ENCODE measurements around the gene SIX2.

SIX2 gene

DNA sequence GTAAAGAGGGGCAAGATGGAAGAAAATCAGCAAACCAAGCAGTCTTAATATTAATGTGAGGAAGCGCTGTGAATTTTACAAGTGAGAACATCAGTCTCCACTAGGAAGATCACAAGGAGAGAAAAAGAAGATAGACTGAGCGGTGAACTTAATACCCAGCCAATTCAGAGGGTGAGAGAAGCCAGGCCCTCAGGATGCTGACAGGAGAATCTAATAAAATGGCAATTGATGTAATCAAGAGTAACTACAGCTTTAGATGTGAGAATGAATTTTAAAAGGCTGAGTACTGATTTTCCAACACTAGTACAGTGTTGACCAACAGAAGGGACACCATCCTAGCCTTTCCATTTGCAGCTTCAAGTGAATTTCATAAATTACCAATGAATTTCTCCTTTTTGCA lies 35.7 kb upstream of the SIX2 start:
- TF ChIP-seq CEBPB (IDR thresholded peaks at IDR 0.05), result no peak
- no peak for TF ChIP-seq ZBTB7A (IDR thresholded peaks at IDR 0.05; ENCODE audit: low read depth)
- no peak for TF ChIP-seq CREB1 (IDR thresholded peaks at IDR 0.05; ENCODE audit: low read depth)
- TF ChIP-seq EP300 (IDR thresholded peaks at IDR 0.05; ENCODE audit: borderline replicate concordance), result no peak
- no peak for TF ChIP-seq YY1 (IDR thresholded peaks at IDR 0.05; ENCODE audit: low read depth)
- TF ChIP-seq, protein P1, sequence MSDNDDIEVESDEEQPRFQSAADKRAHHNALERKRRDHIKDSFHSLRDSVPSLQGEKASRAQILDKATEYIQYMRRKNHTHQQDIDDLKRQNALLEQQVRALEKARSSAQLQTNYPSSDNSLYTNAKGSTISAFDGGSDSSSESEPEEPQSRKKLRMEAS (IDR thresholded peaks at IDR 0.05), result no peak
- TF ChIP-seq NFIC (IDR thresholded peaks at IDR 0.05), result no peak
- no peak for TF ChIP-seq TCF12 (IDR thresholded peaks at IDR 0.05; ENCODE audit: low read depth)

DNA sequence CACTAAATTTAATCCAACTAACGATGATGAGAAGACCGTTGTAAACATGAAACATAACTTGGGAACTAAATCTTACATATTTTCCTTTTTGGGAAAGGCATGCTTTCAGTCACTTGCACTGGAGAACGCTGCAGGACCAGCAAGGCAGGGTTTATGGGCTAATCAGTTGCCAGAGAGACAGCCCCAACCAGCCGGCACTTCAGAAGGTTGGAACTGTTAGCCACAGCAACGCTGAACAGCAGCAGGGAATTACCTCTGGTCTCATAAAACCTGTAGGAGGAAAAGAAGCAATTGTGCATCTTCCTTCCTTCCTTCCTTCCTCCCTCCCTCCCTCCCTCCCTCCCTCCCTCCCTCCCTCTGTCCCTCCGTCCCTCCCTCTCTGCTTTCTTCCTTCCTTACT lies 33.9 kb upstream of the SIX2 start:
- no peak for TF ChIP-seq TAF1 (IDR thresholded peaks at IDR 0.05; ENCODE audit: low read depth)
- no peak for TF ChIP-seq EGR1 (IDR thresholded peaks at IDR 0.05)
- no peak for TF ChIP-seq NFIC (IDR thresholded peaks at IDR 0.05)
- TF ChIP-seq CREB1 (IDR thresholded peaks at IDR 0.05; ENCODE audit: low read depth), result no peak
- TF ChIP-seq, protein P1 (IDR thresholded peaks at IDR 0.05), result no peak
- no peak for TF ChIP-seq YY1 (IDR thresholded peaks at IDR 0.05; ENCODE audit: low read depth)
- TF ChIP-seq CEBPB (IDR thresholded peaks at IDR 0.05), result no peak

DNA sequence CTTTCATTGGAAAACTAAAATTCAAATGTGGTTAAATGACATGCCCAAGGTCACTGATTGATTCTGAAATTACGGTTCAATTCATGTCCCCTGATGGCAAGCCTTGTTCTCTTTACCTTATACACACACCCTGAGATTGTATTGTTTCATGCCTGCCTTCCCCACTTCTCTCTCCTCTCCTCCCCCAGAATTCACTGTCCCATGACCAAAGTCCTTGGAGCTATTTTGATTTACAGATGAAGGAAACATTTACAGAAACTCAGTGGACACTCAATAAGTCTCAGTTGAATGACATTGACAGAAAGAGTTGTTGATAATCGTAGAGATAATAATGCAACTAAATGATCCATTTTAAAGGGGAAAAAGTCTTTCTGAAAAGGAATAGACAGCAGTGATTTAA lies 33.1 kb upstream of the SIX2 start:
- TF ChIP-seq YY1 (IDR thresholded peaks at IDR 0.05; ENCODE audit: low read depth) (no peak), ZBTB7A (IDR thresholded peaks at IDR 0.05; ENCODE audit: low read depth) (no peak), TAF1 (IDR thresholded peaks at IDR 0.05; ENCODE audit: low read depth) (no peak), FOXM1 (IDR thresholded peaks at IDR 0.05; ENCODE audit: borderline replicate concordance, low read depth) (no peak), CREB1 (IDR thresholded peaks at IDR 0.05; ENCODE audit: low read depth) (no peak), CEBPB (IDR thresholded peaks at IDR 0.05) (no peak), RAD21 (IDR thresholded peaks at IDR 0.05; ENCODE audit: low read depth) (no peak), EGR1 (IDR thresholded peaks at IDR 0.05) (no peak), TEAD4 (IDR thresholded peaks at IDR 0.05) (no peak), TCF12 (IDR thresholded peaks at IDR 0.05; ENCODE audit: low read depth) (no peak), NFIC (IDR thresholded peaks at IDR 0.05) (no peak)
- TF ChIP-seq, protein P2, sequence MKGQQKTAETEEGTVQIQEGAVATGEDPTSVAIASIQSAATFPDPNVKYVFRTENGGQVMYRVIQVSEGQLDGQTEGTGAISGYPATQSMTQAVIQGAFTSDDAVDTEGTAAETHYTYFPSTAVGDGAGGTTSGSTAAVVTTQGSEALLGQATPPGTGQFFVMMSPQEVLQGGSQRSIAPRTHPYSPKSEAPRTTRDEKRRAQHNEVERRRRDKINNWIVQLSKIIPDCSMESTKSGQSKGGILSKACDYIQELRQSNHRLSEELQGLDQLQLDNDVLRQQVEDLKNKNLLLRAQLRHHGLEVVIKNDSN (IDR thresholded peaks at IDR 0.05), result no peak

DNA sequence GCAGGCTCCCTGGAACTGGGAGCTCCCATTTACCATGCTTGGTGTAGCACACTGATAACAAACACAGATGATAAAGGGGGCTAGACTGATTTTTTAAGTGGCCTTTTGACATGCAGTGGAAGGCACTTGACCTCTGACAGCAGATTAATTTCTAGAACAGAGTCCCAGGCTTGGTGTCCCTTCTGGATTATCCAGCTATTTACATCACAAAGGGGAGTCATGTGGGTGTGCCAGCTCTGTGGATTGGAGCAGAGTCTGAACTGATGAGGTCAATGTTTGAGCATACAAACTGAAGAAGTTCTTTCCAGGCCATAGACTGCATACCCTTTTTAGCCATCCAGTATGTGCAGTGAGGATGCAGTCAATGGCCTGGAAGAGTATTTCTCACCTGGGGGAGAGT lies 31.5 kb upstream of the SIX2 start:
- no peak for TF ChIP-seq EGR1 (IDR thresholded peaks at IDR 0.05)
- no peak for TF ChIP-seq TEAD4 (IDR thresholded peaks at IDR 0.05)
- no peak for TF ChIP-seq NFIC (IDR thresholded peaks at IDR 0.05)
- no peak for TF ChIP-seq FOXM1 (IDR thresholded peaks at IDR 0.05; ENCODE audit: borderline replicate concordance, low read depth)
- TF ChIP-seq TAF1 (IDR thresholded peaks at IDR 0.05; ENCODE audit: low read depth), result no peak
- no peak for TF ChIP-seq CEBPB (IDR thresholded peaks at IDR 0.05)
- TF ChIP-seq, protein P3, sequence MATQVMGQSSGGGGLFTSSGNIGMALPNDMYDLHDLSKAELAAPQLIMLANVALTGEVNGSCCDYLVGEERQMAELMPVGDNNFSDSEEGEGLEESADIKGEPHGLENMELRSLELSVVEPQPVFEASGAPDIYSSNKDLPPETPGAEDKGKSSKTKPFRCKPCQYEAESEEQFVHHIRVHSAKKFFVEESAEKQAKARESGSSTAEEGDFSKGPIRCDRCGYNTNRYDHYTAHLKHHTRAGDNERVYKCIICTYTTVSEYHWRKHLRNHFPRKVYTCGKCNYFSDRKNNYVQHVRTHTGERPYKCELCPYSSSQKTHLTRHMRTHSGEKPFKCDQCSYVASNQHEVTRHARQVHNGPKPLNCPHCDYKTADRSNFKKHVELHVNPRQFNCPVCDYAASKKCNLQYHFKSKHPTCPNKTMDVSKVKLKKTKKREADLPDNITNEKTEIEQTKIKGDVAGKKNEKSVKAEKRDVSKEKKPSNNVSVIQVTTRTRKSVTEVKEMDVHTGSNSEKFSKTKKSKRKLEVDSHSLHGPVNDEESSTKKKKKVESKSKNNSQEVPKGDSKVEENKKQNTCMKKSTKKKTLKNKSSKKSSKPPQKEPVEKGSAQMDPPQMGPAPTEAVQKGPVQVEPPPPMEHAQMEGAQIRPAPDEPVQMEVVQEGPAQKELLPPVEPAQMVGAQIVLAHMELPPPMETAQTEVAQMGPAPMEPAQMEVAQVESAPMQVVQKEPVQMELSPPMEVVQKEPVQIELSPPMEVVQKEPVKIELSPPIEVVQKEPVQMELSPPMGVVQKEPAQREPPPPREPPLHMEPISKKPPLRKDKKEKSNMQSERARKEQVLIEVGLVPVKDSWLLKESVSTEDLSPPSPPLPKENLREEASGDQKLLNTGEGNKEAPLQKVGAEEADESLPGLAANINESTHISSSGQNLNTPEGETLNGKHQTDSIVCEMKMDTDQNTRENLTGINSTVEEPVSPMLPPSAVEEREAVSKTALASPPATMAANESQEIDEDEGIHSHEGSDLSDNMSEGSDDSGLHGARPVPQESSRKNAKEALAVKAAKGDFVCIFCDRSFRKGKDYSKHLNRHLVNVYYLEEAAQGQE (IDR thresholded peaks at IDR 0.05; ENCODE audit: low read depth), result no peak
- TF ChIP-seq ZBTB7A (IDR thresholded peaks at IDR 0.05; ENCODE audit: low read depth), result no peak
- TF ChIP-seq EP300 (IDR thresholded peaks at IDR 0.05; ENCODE audit: borderline replicate concordance), result no peak
- TF ChIP-seq TCF12 (IDR thresholded peaks at IDR 0.05; ENCODE audit: low read depth), result no peak
- TF ChIP-seq, protein P1 (IDR thresholded peaks at IDR 0.05), result no peak
- TF ChIP-seq, protein P2 (IDR thresholded peaks at IDR 0.05), result no peak
- no peak for TF ChIP-seq YY1 (IDR thresholded peaks at IDR 0.05; ENCODE audit: low read depth)

DNA sequence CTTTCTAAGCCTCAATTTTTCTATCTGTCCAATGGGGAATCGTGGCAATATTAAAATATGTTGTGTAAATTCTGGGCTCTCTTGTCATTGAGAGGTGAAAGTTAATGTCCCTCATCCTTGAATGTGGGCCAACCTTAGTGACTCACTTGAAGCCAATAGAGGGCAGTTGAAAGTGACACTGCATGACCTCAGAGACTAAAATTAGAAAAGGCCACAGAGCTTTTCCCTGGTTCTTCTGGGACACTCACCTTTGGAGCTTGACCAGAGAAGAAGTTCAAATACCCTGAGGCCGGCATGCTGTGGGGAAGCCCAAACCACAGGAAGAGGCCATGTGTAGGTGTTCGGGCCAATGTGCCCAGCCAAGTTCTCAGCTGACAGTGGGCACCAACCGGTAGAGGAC lies 24.1 kb upstream of the SIX2 start:
- TF ChIP-seq EGR1 (IDR thresholded peaks at IDR 0.05) (no peak), TAF1 (IDR thresholded peaks at IDR 0.05; ENCODE audit: low read depth) (no peak), ZBTB7A (IDR thresholded peaks at IDR 0.05; ENCODE audit: low read depth) (no peak), RAD21 (IDR thresholded peaks at IDR 0.05; ENCODE audit: low read depth) (no peak), EP300 (IDR thresholded peaks at IDR 0.05; ENCODE audit: borderline replicate concordance) (no peak), FOXM1 (IDR thresholded peaks at IDR 0.05; ENCODE audit: borderline replicate concordance, low read depth) (no peak), CEBPB (IDR thresholded peaks at IDR 0.05) (no peak), CREB1 (IDR thresholded peaks at IDR 0.05; ENCODE audit: low read depth) (no peak), YY1 (IDR thresholded peaks at IDR 0.05; ENCODE audit: low read depth) (no peak)
- TF ChIP-seq, protein P2 (IDR thresholded peaks at IDR 0.05), result no peak
- TF ChIP-seq, protein P3 (IDR thresholded peaks at IDR 0.05; ENCODE audit: low read depth), result no peak
- TF ChIP-seq, protein P1 (IDR thresholded peaks at IDR 0.05), result no peak

All from Ishikawa (cell line).